Neutrophil (primary cell): ENCODE measurements around the gene DNAH11.

Source experiments
- H3K27ac ChIP-seq: fragments of 200-600 bp; sonication (generic); 2 replicates; pipeline ENCODE4 v1.5.1; 2016; ENCODE audit warnings: mild to moderate bottlenecking, moderate library complexity
- H3K27me3 ChIP-seq: fragments of 200-600 bp; sonication (generic); 2 replicates; pipeline ENCODE4 v1.6.0; 2016; ENCODE audit warnings: mild to moderate bottlenecking
- H3K36me3 ChIP-seq: fragments of 200-600 bp; sonication (generic); 2 replicates; pipeline ENCODE4 v1.5.1; 2017
- H3K4me1 ChIP-seq, 2 experiments: fragments of 200-600 bp in 1 of 2; sonication (generic) in 1 of 2; 1 replicate in 1 of 2; 2 replicates in 1 of 2; pipeline versions ENCODE4 v1.5.1 to v1.6.1; 2013 to 2016; ENCODE audit warnings: low read depth in 1 of 2, low read length in 1 of 2, mild to moderate bottlenecking in 1 of 2, moderate library complexity in 1 of 2; ENCODE audit not compliant: control insufficient read depth in 1 of 2, insufficient read depth in 1 of 2
- H3K4me3 ChIP-seq, 2 experiments: fragments of 200-600 bp in 1 of 2; sonication (generic) in 1 of 2; 1 replicate in 1 of 2; 2 replicates in 1 of 2; pipeline ENCODE4 v1.5.1; 2013 to 2016; ENCODE audit warnings: low read depth in 1 of 2, low read length in 1 of 2, mild to moderate bottlenecking in 1 of 2, moderate library complexity in 1 of 2
- H3K9me3 ChIP-seq: fragments of 200-600 bp; sonication (generic); 2 replicates; pipeline ENCODE4 v1.5.1; 2016
- CTCF ChIP-seq: fragments of 200-600 bp; sonication (generic); IDR thresholded peaks from 2 replicates; pipeline ENCODE4 v1.5.1; 2016; ENCODE audit warnings: antibody characterized with exemption

Gene DNAH11

GRCh38 chr7:21702303-21702702 lies 159.5 kb downstream of the DNAH11 start:
- no peaks in the 10 kb centered on the region for H3K36me3 ChIP-seq
- H3K27me3 ChIP-seq, result no peaks in the 10 kb centered on the region
- H3K4me1 ChIP-seq, result no peaks in the 10 kb centered on the region
- H3K9me3 ChIP-seq, result no peaks in the 10 kb centered on the region
- H3K4me3 ChIP-seq, result no peak overlapping the region
- no peak overlapping the region for H3K27ac ChIP-seq
- TF ChIP-seq CTCF, result no peak

GRCh38 chr7:21704359-21704758 lies 161.5 kb downstream of the DNAH11 start:
- H3K27me3 ChIP-seq, result no peaks in the 10 kb centered on the region
- no peak overlapping the region for H3K4me3 ChIP-seq
- TF ChIP-seq CTCF, result no peak
- H3K4me1 ChIP-seq, result no peaks in the 10 kb centered on the region
- H3K9me3 ChIP-seq, result no peaks in the 10 kb centered on the region
- no peaks in the 10 kb centered on the region for H3K36me3 ChIP-seq
- H3K27ac ChIP-seq, result no peak overlapping the region

GRCh38 chr7:21706131-21706530 lies 163.3 kb downstream of the DNAH11 start:
- Histone ChIP-seq H3K36me3 (no peaks in the 10 kb centered on the region), H3K27me3 (no peaks in the 10 kb centered on the region), H3K4me3 (no peak overlapping the region), H3K27ac (no peak overlapping the region), H3K4me1 (no peaks in the 10 kb centered on the region), H3K9me3 (no peaks in the 10 kb centered on the region)
- no peak for TF ChIP-seq CTCF

GRCh38 chr7:21707566-21707965 lies 164.7 kb downstream of the DNAH11 start:
- Histone ChIP-seq H3K4me3 (no peak overlapping the region), H3K27me3 (no peaks in the 10 kb centered on the region), H3K4me1 (no peaks in the 10 kb centered on the region), H3K9me3 (no peaks in the 10 kb centered on the region), H3K27ac (no peak overlapping the region), H3K36me3 (no peaks in the 10 kb centered on the region)
- TF ChIP-seq CTCF, result no peak

- Histone ChIP-seq H3K36me3 (no peaks in the 10 kb centered on the region), H3K27ac (no peak overlapping the region), H3K27me3 (no peaks in the 10 kb centered on the region), H3K4me3 (no peak overlapping the region), H3K4me1 (no peaks in the 10 kb centered on the region), H3K9me3 (no peaks in the 10 kb centered on the region)
- TF ChIP-seq CTCF, result no peak
These were observed 165.3 kb downstream of the DNAH11 start for GRCh38 chr7:21708096-21708495.

- Histone ChIP-seq H3K27ac (no peak overlapping the region), H3K36me3 (no peaks in the 10 kb centered on the region)
- no peak for TF ChIP-seq CTCF
These were observed 174.5 kb downstream of the DNAH11 start for GRCh38 chr7:21717323-21717722.

More at GRCh38 chr7:21717323-21717722, 174.5 kb downstream of the DNAH11 start:
- no peaks in the 10 kb centered on the region for H3K4me1 ChIP-seq
- no peaks in the 10 kb centered on the region for H3K27me3 ChIP-seq
- H3K9me3 ChIP-seq, result no peaks in the 10 kb centered on the region
- no peak overlapping the region for H3K4me3 ChIP-seq
